ENCODE data around the gene SNX10. TPM values are rescaled to one million over a fixed set of nuclear protein-coding genes. Genes with fewer than 3 reads are reported as not detected.

Gene SNX10
- total RNA-seq, 1 experiment from 2014 or later: 9.8 TPM

DNA sequence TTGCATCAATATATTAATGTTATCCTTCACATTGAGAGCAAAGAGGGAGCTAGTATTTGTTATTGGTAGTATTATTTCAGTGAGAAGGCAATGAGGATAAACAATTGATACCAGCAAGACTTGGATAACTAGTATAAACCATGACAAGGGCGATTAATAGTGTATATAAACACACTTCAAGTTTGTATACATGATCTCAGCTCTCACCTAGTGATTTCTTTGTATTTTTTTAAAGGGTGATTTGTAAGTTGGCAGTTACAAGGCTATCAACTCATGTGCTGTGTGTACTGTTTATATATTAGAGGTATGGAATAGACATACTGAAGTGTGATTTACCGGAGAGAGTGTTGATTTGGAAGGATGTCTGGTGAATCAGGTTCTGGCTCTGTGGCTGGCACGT lies 88.0 kb downstream of the SNX10 start:
- ChIA-PET CTCF (no interaction called here), POLR2A (ENCODE audit: unreplicated experiment) (no interaction called here)
- Histone ChIP-seq H3K79me2 (ENCODE audit: low read depth) (no peaks in the 10 kb centered on the region), H4K20me1 (ENCODE audit: insufficient read depth) (no peaks in the 10 kb centered on the region), H3K4me1 (replicated peaks; ENCODE audit: insufficient read depth) (peaks cover 8% of the 10 kb centered on the region), H3F3A (ENCODE audit: insufficient read depth, low read depth) (peaks cover 24% of the 10 kb centered on the region; the same call in 1 of the 2 replicates), H2AFZ (no peak overlapping the region), H3K4me3 (no peak overlapping the region), H3K4me2 (no peak overlapping the region), H3K27ac (no peak overlapping the region), H3K27me3 (ENCODE audit: insufficient read depth, low read depth) (no peaks in the 10 kb centered on the region), H3K9me2 (ENCODE audit: insufficient read depth) (no peaks in the 10 kb centered on the region), H3K36me3 (ENCODE audit: low read depth) (no peaks in the 10 kb centered on the region), H3K9me3 (ENCODE audit: insufficient read depth, low read depth) (no peaks in the 10 kb centered on the region)
- no peak for DNase-seq
- no TSS peak for BruUV-seq (replicated peaks)
- TF ChIP-seq, protein P1, sequence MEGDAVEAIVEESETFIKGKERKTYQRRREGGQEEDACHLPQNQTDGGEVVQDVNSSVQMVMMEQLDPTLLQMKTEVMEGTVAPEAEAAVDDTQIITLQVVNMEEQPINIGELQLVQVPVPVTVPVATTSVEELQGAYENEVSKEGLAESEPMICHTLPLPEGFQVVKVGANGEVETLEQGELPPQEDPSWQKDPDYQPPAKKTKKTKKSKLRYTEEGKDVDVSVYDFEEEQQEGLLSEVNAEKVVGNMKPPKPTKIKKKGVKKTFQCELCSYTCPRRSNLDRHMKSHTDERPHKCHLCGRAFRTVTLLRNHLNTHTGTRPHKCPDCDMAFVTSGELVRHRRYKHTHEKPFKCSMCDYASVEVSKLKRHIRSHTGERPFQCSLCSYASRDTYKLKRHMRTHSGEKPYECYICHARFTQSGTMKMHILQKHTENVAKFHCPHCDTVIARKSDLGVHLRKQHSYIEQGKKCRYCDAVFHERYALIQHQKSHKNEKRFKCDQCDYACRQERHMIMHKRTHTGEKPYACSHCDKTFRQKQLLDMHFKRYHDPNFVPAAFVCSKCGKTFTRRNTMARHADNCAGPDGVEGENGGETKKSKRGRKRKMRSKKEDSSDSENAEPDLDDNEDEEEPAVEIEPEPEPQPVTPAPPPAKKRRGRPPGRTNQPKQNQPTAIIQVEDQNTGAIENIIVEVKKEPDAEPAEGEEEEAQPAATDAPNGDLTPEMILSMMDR (conservative IDR thresholded peaks at IDR 0.05): no peak
- TF ChIP-seq EZH2 (IDR thresholded peaks at IDR 0.05; ENCODE audit: low read depth): no peak
- intact Hi-C loops (cut with micrococcal nuclease; ENCODE audit: unreplicated experiment): loop anchor here (5.0 kb wide), 1 partner anchor 223 kb away; no protein-coding TSS in a partner anchor

DNA sequence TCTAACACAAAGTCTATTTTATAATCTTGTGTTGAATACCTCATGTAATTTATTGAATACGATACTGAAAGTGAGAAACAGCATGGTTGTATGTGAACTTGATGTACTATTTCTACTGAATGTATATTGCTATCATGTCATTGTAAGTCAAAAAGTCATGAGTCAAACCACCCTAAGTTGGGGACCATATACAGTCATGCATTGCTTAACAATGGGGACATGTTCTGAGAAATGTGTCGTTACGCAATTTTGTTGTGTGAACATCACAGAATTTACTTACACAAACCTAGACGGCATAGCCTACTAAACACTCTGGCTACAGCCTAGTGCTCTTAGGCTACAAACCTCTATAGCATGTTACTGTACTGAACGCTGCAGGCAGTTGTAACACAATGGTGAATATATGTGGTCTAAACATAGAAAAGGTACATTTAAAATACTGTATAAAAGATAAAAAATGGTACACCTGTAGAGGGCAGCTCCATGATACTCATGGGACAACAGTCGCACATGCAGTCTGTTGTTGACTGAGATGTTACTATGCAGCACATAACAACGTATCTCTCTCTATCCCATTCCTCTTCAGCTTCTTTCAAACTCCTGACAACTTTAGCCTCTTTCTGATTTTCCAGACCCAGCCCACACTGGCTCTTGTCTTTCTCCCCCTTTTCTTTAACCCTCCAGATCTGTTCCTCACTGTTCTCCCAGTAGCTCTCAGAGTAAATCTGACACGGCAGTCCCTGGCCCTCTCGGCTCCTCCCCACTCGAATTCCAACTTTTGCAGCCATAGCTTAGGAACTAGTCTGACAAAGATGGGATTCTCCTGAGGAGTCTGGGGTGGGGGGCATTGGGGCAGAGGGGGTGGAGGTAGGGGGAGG lies 90.1 kb downstream of the SNX10 start:
- TF ChIP-seq EZH2 (IDR thresholded peaks at IDR 0.05; ENCODE audit: low read depth): no peak
- TF ChIP-seq, protein P1 (conservative IDR thresholded peaks at IDR 0.05): no peak
- H3K9me2 ChIP-seq (ENCODE audit: insufficient read depth): no peaks in the 10 kb centered on the region
- H3K36me3 ChIP-seq (ENCODE audit: low read depth): no peaks in the 10 kb centered on the region
- no peak for DNase-seq
- no peak overlapping the region for H2AFZ ChIP-seq
- CTCF ChIA-PET: no interaction called here
- intact Hi-C loops (cut with micrococcal nuclease; ENCODE audit: unreplicated experiment): no loop called here
- H3K4me1 ChIP-seq (replicated peaks; ENCODE audit: insufficient read depth): no peaks in the 10 kb centered on the region
- H3K4me3 ChIP-seq: no peak overlapping the region
- H3K79me2 ChIP-seq (ENCODE audit: low read depth): no peaks in the 10 kb centered on the region
- no peaks in the 10 kb centered on the region for H4K20me1 ChIP-seq (ENCODE audit: insufficient read depth)
- H3K4me2 ChIP-seq: no peak overlapping the region
- H3K9me3 ChIP-seq (ENCODE audit: insufficient read depth, low read depth): no peaks in the 10 kb centered on the region
- H3K27ac ChIP-seq: no peak overlapping the region
- POLR2A ChIA-PET (ENCODE audit: unreplicated experiment): interaction anchor here (0.6 kb wide), 1 partner anchor 17 kb away, joined by 5 read pairs; no protein-coding TSS in a partner anchor
- BruUV-seq (replicated peaks): no TSS peak
- H3K27me3 ChIP-seq (ENCODE audit: insufficient read depth, low read depth): no peaks in the 10 kb centered on the region
- H3F3A ChIP-seq (ENCODE audit: insufficient read depth, low read depth): peaks cover 24% of the 10 kb centered on the region; the same call in 1 of the 2 replicates

DNA sequence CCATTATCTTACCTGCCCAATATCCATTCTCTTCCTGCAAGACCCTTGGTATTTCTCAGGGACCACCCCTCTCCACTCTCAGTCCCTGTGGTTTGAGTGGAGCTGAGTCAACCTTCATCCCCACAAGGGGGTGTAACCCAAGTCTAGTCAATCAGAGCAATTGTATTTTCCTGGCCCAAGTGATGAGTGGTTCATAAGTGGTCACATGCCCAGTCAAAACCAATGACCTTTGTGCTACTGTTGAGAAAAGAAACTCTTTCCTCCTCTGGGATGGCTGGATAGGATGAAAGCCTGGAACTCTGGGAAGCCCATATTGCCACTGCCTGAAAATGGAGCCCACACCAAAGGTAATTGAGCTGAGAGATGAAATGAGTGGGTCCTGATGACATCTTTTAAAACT lies 93.6 kb downstream of the SNX10 start:
- peaks cover 4% of the 10 kb centered on the region; the same call in 1 of the 2 replicates for H3F3A ChIP-seq (ENCODE audit: insufficient read depth, low read depth)
- no peak for DNase-seq
- H3K27me3 ChIP-seq (ENCODE audit: insufficient read depth, low read depth): no peaks in the 10 kb centered on the region
- no peak for TF ChIP-seq EZH2 (IDR thresholded peaks at IDR 0.05; ENCODE audit: low read depth)
- TF ChIP-seq, protein P1 (conservative IDR thresholded peaks at IDR 0.05): no peak
- H3K4me3 ChIP-seq: no peak overlapping the region
- intact Hi-C loops (cut with micrococcal nuclease; ENCODE audit: unreplicated experiment): no loop called here
- H3K9me2 ChIP-seq (ENCODE audit: insufficient read depth): no peaks in the 10 kb centered on the region
- no peaks in the 10 kb centered on the region for H3K4me1 ChIP-seq (replicated peaks; ENCODE audit: insufficient read depth)
- H3K27ac ChIP-seq: no peak overlapping the region
- H3K9me3 ChIP-seq (ENCODE audit: insufficient read depth, low read depth): no peaks in the 10 kb centered on the region
- ChIA-PET CTCF (no interaction called here), POLR2A (ENCODE audit: unreplicated experiment) (no interaction called here)
- no peak overlapping the region for H3K4me2 ChIP-seq
- no peaks in the 10 kb centered on the region for H3K79me2 ChIP-seq (ENCODE audit: low read depth)
- H4K20me1 ChIP-seq (ENCODE audit: insufficient read depth): no peaks in the 10 kb centered on the region
- no peak overlapping the region for H2AFZ ChIP-seq
- no TSS peak for BruUV-seq (replicated peaks)
- no peaks in the 10 kb centered on the region for H3K36me3 ChIP-seq (ENCODE audit: low read depth)

Data from PC-9 (cell line).